ENCODE data around the gene PSME4.

The PSME4 gene

DNA sequence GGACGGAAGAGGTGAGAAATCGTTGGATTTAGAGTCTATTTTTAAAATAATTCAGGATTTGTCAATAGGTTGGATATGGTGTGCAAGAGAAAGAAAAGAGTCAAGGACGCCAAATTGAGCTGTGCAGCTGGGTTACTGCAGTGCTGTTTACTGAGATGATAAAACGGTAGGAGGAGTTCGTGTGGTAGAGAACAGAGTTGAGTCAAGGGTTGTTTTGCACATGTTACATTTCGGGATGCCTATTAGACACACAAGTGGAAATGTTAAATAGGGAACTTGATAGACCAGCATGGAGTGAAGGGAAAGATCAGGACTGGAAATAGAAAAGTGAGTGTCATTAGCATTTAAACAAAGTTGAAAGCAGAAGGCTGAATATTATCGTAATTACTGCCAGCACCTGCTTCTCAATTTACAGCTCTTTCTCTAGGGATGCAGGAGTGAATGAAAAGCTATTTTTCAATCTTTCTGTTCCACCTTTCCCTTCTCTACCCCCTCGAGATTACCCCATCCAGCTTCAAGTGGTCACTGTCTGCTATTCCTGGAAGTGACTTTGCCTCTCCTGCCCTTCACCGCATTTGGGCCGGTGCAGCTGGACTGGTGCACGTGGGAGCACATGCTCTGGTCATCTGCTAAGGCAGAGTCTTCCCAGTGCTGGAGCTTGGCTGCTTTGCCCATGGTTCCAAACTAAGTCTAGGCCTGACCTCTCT, 141.4 kb downstream of the PSME4 start:
- DNase-seq (ENCODE audit: low read depth) = no peak

DNA sequence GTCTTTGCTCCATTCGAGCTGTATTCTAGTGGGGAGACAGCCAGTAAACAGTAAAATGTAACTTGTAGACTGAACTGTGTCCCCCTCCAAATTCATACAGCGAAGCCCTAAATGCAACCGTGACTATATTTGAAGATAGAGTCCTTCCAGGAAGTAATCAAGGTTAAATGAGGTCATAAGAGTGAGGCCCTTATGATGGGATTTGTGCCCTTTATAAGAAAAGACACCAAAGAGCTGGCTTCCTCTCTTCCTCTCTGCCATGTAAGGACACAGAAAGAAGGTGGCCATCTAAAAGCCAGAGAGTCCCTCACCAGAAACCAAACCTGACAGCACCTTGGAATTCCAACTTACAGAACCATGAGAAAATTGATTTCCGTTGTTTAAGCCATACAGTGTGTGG, 142.5 kb downstream of the PSME4 start:
- no peak for DNase-seq (ENCODE audit: low read depth)

DNA sequence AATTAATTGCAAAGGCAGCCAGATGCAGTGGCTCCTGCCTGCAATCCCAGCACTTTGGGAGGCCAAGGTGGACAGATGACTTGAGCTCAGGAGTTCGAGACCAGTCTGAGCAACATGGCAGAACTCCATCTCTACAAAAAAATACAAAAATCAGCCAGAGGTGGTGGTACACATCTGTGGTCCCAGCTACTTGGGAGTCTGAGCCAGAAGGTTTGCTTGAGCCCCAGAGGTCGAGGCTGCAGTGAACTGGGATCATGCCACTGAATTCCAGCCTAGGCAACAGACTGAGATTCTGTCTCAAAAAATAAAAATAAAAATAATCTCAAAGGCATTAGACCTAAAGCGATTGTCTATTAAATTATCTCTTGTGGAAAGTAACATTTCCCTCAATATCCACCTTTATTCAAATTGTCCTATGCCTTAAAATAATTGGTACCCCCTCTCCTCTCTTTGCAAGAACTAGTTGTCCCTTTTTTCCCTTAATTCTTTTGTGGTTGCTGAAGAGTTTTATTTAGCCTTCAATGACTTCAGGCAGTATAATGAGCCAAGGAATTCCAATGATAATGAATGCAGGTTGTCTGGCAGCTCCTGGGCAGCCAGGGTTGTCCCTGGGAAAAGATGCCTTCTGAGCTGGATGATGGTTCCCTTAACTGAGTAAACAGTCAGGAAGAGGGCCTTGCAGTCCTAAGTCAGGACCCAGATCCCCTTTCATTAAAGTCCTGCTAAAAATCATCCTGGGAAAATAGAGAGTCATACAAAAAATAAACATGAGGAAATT, 143.2 kb downstream of the PSME4 start:
- DNase-seq (ENCODE audit: low read depth) = no peak

DNA sequence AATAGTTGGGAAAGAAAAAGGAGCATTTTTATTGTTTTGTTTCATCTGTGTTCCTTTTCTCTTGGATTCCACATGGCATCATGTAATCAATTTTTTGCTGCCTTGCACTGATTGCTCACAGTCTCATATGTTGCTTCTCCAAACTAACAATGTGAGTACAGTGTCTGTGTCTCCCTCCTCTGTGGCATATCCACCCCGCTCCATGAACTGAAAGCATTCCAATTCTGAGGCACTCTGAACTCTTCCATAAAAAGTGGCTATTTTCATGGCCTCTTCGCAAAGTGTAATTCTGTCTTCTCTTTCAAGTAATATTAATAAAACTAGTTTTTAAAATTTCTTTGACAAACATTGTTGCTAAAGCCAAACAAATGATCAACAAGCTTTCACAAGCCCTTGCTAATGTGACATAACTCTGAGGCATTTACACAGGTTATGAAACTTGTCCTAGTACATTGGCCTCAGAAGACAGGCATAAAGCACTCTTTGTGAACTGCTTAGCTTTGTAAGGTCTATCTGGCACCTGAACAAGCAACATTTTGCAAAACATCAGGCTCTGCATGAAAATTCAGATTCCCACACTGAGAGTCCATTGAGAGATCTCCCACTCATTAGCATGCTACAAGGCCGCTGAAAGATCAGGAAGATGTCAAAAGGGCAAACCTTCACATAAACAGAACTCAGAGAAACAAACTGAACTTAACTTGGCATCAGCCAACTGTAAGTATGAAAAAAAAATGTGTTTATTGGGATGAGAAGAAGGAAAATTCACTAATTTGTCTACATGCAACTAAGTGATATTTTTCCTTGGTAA, 144.0 kb downstream of the PSME4 start:
- no peak for DNase-seq (ENCODE audit: low read depth)

DNA sequence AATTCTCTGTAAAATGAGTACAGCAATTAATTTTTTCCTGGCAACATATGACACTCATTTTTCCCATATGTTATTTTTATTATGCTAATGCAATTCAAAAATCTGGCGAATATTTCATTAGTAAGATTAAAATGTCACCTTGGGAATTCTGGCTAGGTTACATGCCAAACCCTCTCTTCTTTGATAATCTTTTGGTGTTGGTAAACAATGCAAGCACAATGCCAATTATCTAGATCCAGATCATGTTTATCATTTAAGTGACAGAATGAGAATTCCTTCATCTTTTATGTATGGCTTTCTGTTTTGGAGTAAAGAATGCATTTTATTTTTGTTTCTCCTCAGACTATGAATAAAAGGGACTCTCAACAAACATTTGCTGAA, 144.8 kb downstream of the PSME4 start:
- DNase-seq (ENCODE audit: low read depth) = no peak

DNA sequence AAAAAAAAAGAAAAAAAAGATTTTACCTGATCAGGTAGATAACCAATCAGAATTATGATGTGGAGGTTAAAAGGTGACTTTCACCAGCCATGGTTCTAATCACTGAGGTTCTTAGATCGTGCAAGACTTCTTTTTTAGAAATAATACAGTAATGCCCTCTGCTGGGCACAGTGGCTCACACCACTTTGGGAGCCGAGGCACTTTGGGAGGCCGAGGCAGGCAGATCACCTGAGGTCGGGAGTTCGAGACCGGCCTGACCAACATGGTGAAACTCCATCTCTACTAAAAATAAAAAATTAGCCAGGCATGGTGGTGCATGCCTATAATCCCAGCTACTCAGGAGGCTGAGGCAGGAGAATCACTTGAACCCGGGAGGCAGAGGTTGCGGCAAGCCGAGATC, 147.2 kb downstream of the PSME4 start:
- DNase-seq (ENCODE audit: low read depth) = peak; percentile 3

DNA sequence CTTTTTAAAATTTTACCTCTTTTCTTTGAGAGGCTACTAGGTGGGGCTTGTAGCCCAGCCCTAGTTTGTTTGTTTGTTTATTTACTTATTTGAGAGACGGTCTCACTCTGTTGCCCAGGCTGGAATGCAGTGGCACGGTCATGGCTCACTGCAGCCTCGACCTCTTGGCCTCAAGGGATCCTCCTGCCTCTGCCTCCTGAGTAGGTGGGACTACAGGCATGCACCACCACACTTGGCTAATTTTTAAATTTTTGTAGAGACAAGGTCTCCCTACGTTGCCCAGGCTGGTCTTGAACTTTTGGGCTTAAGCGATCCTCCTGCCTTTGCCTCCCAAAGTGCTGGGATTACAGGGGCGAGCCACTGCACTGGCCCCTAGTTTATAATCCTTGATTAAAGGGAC, 149.0 kb downstream of the PSME4 start:
- DNase-seq (ENCODE audit: low read depth) = no peak

DNA sequence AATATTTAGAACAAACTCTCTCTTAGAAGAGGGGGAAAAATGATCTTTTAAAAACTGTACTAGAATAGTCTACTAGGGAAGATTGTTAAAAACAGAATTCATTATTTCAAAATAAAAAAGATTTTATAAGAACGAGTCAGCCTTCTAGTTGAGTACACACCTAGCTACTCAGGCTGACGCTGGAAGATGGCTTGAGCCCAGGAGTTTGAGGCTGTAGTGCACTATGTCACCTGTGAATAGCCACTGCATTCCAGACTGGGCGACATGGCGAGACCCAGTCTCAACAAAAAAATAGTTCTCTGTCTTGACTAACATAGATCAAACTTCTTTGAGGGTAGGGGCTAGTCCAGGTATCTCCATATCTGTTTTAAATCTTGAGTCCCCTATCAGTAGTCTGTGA, 150.1 kb downstream of the PSME4 start:
- DNase-seq (ENCODE audit: low read depth) = no peak

DNA sequence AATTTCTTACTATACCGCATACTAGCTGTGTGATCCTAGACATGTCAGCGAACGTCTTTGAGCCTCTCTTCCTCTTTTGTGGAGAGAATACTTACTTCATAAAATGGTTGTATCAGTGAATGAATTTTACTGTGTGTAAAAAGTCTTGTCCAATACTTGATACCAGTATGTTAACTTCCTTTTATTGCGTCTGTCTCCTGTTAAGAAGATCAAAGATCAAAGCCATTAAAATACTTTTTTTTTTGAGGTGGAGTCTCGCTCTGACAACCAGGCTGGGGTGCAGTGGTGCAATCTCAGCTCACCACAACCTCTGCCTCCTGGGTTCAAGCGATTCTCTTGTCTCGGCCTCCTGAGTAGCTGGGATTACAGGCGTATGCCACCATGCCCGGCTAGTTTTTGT, 150.7 kb downstream of the PSME4 start:
- no peak for DNase-seq (ENCODE audit: low read depth)

DNA sequence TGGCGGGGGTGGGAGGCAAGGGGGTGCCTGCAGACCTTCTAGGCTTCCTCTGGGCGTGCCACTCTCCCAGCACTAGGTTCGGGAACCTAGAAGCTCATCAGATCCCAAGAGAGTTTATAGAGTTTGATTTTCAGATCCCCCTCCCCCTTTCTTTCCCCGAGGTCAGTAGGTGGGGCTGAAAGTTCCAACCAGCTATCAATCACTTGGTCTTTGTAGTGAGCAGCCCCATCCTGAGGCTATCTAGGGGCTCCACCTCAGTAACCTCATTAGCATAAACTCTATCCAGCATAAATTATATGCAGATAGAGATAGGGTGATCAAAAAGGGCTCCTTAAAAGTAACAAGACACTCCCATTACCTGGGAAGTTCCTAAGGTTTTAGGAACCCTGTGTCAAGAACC, 151.2 kb downstream of the PSME4 start:
- no peak for DNase-seq (ENCODE audit: low read depth)

DNA sequence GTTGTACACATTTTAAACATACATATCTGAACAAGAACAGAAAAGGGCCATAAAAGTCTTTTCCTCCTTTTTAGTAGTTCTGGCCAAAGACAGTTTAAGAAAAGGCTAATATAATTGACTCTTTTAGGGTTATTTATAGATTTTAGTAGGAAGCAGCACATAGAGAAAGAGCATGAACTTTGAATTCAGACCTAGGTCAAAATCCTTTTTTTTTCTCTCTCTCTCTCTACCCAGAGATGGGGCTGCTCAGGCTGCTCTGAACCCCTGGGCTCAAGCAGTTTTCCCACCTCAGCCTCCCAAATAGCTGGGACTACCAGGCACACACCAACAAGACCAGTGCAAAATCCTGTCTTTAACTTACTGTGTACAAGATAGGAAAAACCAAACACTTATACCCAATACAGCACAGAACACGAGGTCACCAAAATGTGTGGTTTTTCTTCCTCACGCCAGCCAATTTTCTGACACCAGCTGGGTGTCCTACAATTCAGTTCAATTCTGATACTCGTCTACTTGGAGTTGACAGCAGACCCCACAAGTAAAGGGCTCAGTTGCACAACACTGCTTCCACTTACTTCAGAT, 151.8 kb downstream of the PSME4 start:
- no peak for DNase-seq (ENCODE audit: low read depth)

Measured in activated T-cell treated with anti-CD3 and anti-CD28 coated beads for 48 hours (primary cell).